Thyroid gland (tissue), 4 donors: Measurements from ENCODE around the gene TMEFF2.

Experiments
- CTCF ChIP-seq, 6 experiments: fragments of 200-600 bp in 3 of 6; fragments of 450-650 bp in 3 of 6; sonication (generic) in 3 of 6; IDR thresholded peaks; one replicate each; pipeline ENCODE4 v1.5.1; 2016 to 2019; ENCODE audit warnings: antibody characterized with exemption in 6 of 6, mild to moderate bottlenecking in 2 of 6, inconsistent platforms in 1 of 6, moderate library complexity in 1 of 6
- POLR2A ChIP-seq, 2 donors: fragments of 450-650 bp; IDR thresholded peaks; one replicate each; pipeline ENCODE4 v1.6.1; 2017; ENCODE audit warnings: antibody characterized with exemption in 2 of 2, mild to moderate bottlenecking in 2 of 2, moderate library complexity in 1 of 2

- no peak for TF ChIP-seq CTCF (IDR thresholded peaks at IDR 0.05)
- no peak for TF ChIP-seq POLR2A (IDR thresholded peaks at IDR 0.05)
Measured at GRCh38 chr2:192128655-192129054, 66.1 kb downstream of the TMEFF2 start.
